ENCODE data around the gene GPD1.

GRCh38 chr12:50110127-50110761 lies 6.4 kb downstream of the GPD1 start:
- no peak for TF ChIP-seq EZH2 (IDR thresholded peaks at IDR 0.05; ENCODE audit: insufficient read depth, poor library complexity, severe bottlenecking)
- TF ChIP-seq EZH2phosphoT487 (IDR thresholded peaks at IDR 0.05; ENCODE audit: insufficient read depth, low read depth) = no peak
